ENCODE data around the gene CLBA1.
A peak's percentile ranks its signal among the peaks of the same experiment; 100 is the strongest.

CLBA1 gene

DNA sequence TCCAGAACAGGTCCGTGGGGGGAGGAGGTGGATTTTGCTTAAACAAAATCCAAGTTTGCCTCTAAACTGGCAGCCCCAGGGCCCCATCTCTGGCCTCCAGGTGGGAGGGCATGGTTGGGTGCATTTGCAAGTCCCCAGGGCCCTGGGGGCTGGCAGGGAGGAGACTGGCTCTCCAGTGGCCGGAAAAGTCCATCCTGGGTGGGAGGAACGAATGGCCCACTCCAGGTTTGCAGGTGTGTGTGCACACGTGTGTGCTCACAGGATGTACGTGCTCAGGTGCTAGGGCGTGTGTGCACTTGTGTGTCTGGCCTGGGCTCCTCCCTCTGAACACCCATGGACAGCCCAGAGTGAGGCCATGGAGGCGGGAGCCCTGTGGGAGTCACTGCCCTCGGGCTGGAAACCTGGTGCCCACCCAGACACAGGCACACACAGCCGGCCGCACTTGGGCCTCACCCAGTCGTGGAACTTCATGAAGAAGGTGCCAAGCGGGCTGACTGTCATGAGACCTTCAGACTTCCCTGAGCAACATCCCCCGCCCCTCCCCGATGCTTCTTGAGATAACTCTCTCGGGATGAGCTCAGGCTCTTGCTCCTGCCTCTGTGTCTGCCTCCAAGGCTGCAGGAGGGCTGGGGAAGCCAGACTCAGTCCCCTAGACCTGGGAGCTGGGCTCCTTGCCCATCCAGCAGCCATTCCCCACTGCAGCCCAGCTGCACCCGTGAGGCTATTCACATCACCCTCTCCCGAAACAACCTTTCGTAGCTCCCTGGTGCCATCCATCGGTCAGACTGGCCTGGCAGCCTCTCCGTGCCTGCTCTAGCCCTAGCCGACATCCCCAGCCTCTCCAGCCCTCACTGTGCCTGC is 16.8 kb upstream of the CLBA1 start:
- DNase-seq = no peak

DNA sequence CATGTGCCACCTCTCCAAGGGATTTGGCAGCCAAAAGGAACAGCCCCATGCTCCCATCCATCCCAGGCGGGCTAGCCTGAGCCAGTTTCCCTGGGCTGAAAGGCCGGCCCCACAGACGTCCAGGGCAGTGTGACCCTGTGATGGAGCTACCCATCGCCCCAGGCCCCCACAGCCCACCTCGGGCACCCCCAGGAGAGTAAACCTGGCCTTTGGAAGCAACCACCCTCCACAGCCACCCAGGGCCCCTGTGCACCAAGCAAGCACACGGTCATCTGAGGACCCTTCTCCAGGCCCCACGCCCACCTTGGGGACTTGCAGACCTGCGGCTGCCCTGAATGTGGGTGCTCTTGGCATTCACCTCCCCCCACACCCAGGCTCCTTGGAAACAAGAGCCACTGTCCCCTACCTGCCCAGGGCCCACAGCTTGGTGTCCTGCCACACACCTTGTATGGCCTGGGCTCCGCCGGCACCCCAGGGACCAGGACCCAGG is 15.8 kb upstream of the CLBA1 start:
- DNase-seq = no peak

DNA sequence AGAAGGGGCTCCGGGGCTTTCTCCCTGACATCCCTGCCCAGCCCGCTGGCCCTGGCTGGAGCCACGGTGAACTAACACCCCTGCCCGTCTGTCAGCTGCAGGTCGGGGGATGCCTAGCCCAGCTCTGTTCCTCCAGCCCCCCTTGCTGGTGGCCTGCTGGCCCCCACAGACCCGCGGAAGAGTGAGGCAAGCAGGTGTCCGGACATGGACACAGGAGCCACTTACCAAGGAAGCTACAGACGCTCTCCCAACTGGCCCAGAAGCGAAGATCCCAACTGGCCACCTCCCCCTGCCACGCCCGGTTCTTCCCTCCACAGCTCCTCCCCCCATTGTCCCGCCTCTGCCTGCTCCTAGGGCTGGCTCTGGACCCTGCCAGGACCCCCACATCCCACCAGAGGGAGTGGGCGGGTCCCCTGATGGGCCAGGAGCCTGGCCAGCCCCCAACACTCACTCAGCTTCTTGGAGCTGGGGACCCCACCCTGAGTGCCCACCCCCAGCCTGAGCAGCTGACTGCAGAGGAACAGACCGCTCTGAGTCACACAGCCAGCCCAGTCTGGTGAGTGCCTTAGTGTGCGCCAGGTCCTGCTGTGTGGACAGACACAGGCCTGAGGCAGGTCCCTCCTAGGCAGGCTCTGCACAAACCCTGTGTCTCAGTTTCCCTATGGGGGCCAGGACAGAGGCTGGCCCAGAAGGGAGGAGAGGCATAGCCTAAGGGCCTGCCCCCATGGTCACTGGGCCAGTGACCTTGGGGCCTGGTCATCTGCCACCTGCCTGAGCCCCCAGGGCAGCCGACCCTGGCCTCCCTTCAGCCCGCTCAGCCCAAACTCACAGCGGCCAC is 15.1 kb upstream of the CLBA1 start:
- peak; percentile 47 for DNase-seq

DNA sequence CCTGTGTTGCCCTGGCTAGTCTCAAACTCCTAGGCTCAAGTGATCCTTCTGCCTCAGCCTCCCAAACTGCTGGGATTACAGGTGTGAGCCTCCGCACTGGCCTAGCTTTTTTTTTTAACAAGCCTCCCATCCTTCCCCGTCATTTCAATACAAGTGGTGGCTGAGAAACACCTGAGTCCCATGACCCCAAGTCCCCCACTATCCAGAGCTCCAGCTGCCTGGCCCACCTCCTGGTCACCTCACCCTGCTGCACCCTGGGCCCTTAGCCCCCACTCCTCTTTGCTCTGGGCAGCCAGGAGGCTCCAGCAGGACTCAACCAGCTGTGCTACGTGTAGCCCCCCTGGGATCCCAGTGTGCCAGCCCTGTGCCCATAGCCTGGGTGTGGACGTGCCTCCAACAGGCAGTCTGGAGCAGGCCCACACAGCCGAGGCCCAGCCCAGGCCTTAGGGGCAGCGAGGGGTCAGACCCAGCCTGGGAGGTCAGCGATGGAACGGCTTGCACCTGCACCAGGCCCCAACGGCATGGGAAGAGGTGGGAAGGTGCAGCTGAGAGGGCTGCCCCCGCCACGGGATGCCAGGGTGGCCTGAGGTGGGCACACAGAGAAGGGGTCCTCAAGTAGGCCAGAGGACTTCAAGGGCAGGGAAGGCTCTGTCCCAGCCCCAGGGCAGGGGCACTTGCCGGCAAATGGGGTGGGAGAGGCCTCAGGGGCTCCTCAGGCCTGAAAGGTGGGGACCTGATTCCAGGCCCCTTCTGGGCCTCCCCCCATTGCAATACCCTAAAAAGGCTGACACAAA is 13.9 kb upstream of the CLBA1 start:
- no peak for DNase-seq

DNA sequence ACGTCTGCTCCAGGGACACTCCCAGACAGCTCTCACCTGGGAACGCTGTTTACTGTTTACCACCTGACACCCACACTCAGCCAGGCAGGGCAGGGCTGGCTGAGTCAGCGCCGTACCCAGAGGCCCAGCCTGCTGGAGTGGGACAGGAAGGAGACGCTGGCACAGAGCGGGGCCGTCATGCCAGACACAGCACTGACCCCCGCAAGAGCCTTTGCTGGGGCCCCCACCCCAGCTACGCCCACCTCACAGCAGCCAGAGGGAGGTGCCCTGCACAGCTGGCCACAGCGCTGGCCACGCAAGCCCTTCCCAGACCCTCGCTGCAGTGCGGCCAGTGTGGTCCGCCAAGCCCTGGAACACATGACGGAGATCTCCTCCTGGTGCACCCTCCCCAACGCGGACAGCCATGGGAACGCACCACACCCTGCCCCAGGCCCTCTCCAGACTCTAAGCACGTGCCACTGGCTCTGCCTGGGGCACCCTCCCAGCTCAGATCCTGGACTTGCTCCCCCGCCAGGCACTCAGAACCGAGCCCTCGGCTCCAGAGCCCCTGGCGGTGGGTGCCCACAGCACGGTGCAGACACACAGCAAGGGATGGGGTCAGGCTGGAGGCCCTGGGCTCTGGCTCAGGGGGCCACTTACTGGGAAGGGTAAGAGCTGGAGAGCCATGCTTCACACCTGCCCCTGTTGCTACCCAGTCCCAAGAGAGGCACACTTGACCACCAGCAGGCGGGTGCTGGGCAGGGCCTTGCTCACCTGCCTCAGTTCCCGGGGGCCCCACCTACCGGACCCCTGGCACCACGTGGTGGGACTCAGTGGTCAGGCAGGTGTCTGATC is 13.1 kb upstream of the CLBA1 start:
- DNase-seq = no peak

DNA sequence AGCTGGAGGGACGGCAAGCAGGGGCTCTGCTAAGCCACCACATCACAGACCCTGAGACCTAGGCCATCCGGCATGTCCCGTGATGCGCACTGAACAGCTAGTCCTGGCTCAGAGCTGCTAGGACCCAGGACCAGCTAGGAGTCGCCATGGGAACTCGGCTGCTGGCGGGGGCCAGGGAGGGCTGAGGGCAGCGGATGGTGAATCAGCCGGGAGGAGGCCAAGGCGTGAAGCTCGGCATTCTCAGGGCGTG is 12.5 kb upstream of the CLBA1 start:
- no peak for DNase-seq

DNA sequence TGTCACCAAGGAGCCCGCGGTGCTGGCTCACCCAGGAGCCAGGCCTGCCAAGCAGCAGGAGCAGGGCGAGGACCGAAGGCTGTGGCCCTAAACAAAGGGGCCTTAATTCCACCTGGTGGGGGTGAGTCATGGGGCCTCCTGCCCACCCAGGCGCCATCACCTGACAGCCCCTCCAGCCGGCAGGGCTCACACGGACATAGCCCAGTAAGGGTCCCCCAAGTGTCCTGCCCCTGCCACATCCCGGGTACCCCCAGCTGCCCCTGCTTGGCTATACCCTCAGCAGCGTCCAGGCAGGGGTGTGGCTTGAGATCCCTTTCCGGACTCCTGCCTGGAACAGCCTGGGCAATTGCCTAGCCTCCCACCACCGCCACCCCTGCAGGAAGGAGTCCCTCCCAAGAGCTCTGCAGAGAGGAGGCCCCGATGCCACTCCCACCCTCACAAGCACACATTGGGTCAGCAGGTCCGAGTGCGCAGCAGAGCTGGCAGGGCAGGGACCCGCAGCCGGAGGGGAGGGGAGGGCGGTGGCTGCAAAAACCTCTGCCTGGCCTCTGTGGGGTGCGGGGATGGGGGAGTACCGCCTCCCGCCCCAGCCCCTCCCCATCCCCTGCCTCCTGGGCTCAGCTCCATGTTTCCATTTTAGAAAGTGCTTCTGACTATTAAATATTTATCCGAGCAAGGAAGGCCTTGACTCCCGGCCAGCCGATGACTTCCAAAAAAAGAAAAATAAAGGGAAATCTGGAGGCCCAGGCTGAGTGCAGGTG is 12.0 kb upstream of the CLBA1 start:
- no peak for DNase-seq

DNA sequence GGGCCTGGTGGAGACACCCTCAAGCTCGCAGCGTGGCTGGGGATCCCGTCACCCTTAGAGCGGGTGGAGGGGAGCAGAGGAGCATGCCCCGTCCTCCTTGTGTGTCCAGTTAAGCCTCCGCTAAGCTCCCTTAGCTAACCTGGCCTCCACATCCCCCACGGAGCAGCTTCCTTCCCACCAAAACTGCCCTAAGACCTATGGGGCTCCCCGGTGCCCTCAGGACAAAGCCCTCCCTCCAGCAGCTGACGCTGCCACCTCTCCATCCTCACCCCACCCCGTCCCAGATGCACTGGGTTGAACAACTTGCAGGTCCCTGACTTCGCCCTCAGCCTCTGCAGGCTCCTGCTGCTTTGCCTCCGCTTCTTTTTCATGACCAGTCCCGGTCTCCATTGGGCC is 11.4 kb upstream of the CLBA1 start:
- DNase-seq = no peak

DNA sequence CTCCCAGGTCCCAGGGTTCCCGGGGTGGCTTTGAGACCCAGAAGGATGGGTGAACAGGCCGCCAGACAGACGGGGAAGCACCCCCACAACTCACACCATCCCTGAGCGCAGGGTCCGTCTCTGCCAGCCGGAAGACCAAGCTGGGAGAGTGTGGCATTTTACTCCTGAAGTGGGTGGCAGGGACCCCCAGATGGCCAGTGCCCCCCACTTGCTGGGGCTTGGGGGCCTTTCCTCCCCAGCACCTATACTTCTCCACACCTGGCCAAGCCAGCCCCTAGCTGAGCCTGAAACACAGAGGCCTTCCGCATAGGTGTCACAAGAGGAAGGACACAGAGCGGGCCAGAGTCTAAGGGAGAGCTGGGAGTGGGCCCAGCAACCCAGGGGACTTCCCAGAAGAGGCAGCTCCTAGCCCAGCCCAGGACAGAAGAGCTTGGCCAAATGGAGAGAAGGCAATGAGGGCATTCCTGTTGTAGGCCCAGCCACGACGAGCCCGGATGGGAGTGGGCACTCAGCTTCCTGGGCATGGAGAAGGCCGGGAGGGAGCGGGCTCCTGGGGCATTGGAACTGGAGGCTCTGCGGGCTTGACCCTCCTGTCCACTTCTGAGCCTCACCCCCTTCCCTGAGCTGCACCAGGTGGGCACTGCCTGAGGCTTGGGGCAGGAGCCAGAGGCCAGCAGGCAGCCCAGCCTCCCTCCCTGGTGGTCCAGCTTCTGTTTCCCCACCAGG is 10.8 kb upstream of the CLBA1 start:
- DNase-seq = no peak

DNA sequence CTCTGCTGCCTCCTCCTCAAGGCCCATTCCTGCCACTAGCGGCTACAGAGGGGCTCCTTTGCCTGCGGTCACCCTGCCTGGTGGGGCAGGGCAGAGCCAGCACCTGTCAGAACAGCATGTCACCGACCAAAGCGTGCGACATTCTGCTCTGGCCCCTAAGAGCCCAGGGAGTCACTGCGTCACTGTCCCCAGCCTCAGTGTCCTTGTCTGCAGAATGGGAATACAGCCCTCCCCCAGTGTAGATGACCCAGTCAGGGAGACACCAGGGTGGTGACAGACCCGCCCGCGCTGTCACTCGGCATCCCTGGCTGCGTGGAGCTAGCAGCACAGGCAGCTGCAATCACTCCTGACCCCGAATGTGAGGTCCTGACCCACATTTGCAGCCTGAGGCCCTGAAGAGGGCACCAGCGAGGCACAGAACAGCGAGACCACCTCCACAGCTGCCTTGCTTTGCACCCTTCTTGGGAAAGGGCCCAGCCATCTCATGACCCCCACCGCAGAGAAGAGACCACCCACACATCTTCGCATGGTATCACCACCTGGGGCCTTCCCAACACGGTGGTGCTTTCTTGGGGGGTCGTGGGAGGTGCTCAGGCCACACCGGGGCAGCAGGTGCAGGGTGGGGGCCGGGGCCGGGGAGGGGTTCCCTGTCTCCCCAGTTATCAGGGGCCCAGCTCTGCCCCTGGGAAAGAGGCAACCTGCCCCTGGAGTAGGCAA is 9.9 kb upstream of the CLBA1 start:
- no peak for DNase-seq

DNA sequence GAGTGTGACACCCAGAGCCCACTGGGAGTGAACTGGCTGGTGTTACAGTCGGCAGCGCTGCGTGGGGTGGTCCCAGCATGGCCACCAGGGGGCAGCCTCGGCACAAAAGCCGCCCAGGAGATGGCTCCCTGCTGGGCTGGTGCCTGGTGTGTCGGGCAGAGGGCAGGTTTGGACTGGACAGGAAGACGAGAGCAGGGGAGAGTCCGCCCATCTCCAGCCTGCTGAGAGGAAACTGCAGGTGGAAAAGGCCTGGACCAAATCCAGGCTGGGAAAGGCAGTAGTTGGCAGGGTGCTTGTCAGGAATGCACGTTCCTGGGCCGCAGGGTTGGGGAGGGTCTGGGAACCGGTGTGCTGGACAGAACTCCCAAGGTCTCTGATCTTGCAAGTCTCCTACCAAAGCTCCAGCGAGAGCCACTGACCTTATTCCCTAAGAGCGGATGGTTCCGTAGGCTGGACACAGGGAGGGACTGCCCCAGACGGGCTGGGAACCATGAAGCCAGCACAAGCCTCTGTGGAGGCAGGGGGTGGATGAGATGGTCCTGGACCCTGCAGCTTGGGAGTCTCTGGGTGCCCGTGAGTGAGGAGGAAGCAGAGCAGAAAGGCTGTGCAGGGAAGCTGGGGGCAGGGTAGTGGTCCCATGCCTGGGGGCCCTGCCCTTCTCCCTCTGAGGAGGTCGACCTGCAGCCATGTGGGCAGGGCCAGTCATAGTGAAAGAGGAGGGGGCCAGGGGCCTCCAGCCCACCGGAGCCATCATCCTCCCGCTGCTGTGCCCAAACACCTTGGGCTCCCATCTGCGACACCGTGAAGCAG is 9.2 kb upstream of the CLBA1 start:
- DNase-seq = peak; percentile 77

DNA sequence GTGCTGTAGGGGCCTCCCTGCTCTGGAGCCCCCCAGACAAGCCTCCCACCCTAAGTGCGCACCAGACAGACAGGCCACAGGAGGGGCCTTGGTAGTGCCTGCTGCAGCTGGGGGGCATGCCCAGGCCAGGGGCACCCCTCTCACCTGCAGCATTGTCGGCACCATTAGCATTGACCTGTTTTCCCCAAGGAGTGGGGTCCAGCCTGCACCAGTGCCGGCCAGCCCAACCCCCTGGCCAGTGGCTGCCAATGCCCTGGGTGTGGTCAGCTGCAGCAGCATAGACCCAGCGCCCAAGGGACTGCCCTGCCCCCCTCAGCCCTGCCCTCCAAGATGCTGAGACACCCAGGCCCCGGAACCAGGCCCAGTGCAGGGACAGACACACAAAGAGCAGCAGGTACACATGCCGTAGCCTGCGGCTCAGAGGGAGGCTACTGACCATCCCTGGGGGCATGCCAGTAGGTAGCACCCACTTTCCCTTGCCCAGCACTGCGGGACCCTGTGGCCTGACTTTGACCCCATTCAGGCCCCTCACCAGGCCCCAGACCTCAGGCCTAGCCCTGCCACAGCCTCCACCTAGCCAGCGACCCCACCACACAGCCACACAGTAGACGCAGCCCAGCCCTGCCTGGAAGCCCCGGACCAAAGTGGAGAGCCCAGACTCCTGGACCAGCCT is 8.4 kb upstream of the CLBA1 start:
- DNase-seq = no peak

DNA sequence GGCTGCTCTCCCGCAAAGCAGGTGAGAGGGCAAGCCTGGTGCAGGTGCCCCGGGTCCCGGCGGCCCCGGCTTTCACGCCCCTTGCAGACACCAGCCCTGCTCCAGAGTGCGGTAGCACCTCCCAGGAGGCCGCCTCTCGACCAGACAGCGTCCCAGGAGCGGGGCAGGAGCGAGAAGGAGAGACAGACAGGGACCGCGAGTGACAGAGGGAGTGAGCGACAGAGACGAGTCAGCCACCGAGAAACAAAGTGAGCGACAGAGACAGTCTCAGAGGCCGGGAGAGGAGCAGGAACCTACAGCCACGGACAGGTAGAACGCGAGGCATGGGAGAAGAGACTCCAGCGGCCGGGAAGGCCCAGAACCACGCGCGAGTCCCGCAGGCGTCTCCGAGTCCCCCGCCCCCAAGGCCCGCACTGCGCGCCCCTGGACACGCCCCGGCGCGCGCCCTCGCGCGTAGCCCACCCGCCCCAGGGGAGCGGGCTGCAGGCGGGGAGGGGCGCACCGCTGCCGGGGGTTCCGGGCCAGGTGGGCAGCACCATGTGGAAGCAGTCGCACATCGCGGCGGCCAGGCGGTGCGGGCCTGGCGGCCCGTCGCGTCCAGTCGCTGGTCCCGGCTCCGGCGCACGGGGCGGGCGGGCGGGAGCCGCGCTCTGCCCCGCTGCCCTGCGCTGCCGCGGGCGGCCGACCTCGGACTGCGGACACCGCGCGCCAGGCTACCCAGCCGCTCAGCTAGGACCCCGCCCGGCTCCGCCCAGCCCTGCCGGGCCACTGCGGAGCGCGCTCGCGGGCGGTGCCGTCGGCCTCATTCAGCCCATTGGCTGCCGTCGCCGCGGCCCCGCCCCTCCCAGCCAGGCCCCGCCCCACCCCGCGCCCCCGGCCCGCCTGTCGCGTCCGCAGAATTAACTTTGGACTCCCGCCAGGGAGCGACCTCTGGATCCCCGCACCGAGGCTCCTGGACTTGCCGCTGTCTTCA is 7.6 kb upstream of the CLBA1 start, which contains the start of gene AHNAK2:
Gene AHNAK2 (minus strand): TSS at position 694 of the 973 bp plus-strand sequence. CDS start 137 bp downstream, at position 557.
- DNase-seq = peak; percentile 79

DNA sequence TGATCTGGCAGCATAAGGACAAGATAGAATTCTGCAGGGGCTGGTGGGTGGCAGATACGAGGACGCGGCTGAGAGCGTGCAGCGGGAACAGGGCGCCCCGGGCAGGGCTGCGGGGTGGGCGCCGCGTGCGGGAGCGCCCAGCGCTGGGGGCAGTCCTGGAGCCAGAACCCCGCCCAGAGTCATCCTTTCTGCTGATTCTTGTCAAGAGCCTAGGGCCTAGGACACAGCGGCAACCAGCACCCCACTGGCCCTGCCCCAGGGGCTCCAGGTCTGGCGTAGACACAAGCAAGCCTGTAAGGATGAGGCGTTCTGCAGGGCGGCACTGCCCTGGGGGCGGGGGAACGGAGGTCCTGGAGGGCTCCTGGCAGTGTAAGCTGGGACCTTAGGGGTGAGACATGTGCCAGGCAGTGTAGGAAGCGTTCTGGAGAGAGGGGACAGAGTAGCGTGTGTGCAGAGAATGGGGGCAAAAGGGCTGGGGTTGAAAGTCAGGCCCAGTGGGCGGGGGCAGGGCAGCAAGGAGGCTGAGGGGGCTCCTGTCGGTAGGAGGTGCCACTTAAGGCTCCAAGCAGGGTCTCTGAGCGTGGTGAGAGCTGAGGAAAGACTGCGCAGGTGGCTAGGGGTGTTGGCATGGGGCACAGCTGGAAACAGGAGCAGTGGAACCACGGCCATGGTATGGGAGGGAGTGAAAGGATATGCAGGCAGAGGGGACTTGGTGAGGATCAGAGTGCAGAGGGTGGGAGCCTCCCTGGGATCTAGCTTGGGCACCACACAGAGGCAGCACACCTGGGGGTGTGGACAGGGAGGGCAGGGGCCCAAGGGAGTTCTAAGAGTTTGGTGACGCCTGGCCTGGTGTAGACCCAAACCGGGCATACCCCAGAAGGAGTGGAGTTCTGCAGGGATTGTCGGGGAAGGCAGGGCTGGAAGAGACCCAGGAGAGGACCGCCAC is 6.6 kb upstream of the CLBA1 start:
- no peak for DNase-seq

DNA sequence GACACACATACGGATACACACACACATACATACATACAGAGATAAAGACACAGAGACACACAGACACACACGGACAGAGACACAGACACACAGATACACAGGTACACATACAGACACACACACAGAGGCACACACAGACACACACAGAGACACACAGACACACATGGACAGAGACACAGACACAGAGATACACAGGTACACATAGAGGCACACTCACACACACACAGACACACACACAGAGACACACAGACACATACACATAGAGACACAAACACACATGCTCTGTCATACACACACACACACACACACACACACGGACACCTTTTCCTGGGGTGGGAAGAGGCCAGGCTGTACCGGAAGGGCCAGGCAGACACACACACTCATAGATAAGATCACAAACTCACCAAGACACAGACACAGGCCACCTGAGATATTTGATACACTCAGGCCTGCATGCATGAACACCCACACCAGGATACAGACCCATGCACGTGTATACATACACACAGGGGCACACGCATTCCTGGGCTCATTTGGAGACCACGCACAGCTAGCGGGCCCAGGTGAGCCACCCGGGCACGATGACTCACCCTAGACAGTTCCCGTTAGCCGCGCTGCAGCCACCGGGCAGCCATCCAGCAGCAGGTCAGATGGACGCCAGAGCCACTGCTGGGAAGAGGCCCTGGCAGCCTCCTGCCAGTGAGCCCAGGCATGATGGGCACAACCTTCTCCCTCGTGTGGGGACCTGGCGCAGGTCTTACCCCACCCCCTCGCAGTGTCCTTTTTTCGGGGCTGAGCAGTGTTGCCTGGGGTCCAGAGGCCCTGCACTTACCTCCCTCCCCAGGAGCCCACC is 5.6 kb upstream of the CLBA1 start:
- no peak for DNase-seq
